Measurements from ENCODE around the gene KEL.
"Not testable (repeated sequence)": the region's sequence is repeated elsewhere in the genome, so short reads cannot be mapped to it uniquely, and the experiment has no call there.

The KEL gene

GRCh38 chr7:142961973-142962926, at the start of gene KEL:
Gene KEL (minus strand): TSS chr7:142962363. CDS start chr7:142962206, 157 bp downstream.
- no peak for DNase-seq (ENCODE audit: low read depth)

GRCh38 chr7:143008007-143008901, 46.1 kb upstream of the KEL start:
- peak; percentile 37 for DNase-seq (ENCODE audit: low read depth)

GRCh38 chr7:143005632-143006260, 43.6 kb upstream of the KEL start:
- DNase-seq (ENCODE audit: low read depth) = no peak

- no peak for DNase-seq (ENCODE audit: low read depth)
These were observed 41.4 kb upstream of the KEL start for GRCh38 chr7:143003393-143004051.

- DNase-seq (ENCODE audit: low read depth) = no peak
These were observed 40.7 kb upstream of the KEL start for GRCh38 chr7:143002898-143003297.

- DNase-seq (ENCODE audit: low read depth) = no peak
These were observed 39.9 kb upstream of the KEL start for GRCh38 chr7:143002106-143002505.

- DNase-seq (ENCODE audit: low read depth) = no peak
These were observed 38.5 kb upstream of the KEL start for GRCh38 chr7:143000648-143001047.

GRCh38 chr7:142999793-143000192, 37.6 kb upstream of the KEL start:
- no peak for DNase-seq (ENCODE audit: low read depth)

GRCh38 chr7:142998966-142999365, 36.8 kb upstream of the KEL start:
- DNase-seq (ENCODE audit: low read depth) = no peak

GRCh38 chr7:142997456-142997989, 35.4 kb upstream of the KEL start:
- no peak for DNase-seq (ENCODE audit: low read depth)

GRCh38 chr7:142992427-142992826, 30.3 kb upstream of the KEL start:
- no peak for DNase-seq (ENCODE audit: low read depth)

- DNase-seq (ENCODE audit: low read depth) = no peak
These were observed 22.1 kb upstream of the KEL start for GRCh38 chr7:142984297-142984696.

- DNase-seq (ENCODE audit: low read depth) = no peak
These were observed 21.7 kb upstream of the KEL start for GRCh38 chr7:142983825-142984224.

- not testable (repeated sequence) for DNase-seq (ENCODE audit: low read depth)
These were observed 16.2 kb upstream of the KEL start for GRCh38 chr7:142978402-142978801.

- DNase-seq (ENCODE audit: low read depth) = no peak
These were observed 12.5 kb upstream of the KEL start for GRCh38 chr7:142974626-142975025.

GRCh38 chr7:142969183-142969582, 7.0 kb upstream of the KEL start:
- DNase-seq (ENCODE audit: low read depth) = no peak

- DNase-seq (ENCODE audit: low read depth) = no peak
These were observed 6.1 kb upstream of the KEL start for GRCh38 chr7:142968229-142968628.

GRCh38 chr7:142964502-142965246, 2.5 kb upstream of the KEL start:
- no peak for DNase-seq (ENCODE audit: low read depth)

GRCh38 chr7:142963993-142964392, 1.8 kb upstream of the KEL start:
- no peak for DNase-seq (ENCODE audit: low read depth)

GRCh38 chr7:142962991-142963390, 828 bp upstream of the KEL start:
- DNase-seq (ENCODE audit: low read depth) = no peak

- no peak for DNase-seq (ENCODE audit: low read depth)
These were observed 579 bp downstream of the KEL start for GRCh38 chr7:142961595-142961972.
